Lower lobe of right lung (tissue), 2 donors: Measurements from ENCODE around the gene LHFPL3. TPM values are rescaled to one million over a fixed set of nuclear protein-coding genes. Genes with fewer than 3 reads are reported as not detected.

Source experiments
- ATAC-seq, 2 donors: fragments of 200-7000 bp; cut with Tn5 transposase; one replicate each; pipeline ENCODE4 v1.9.1; 2020 to 2022; ENCODE audit warnings: mild to moderate bottlenecking in 2 of 2, moderate library complexity in 2 of 2
- DNase-seq: peaks from one replicate; pipeline ENCODE4 v3.0.0-alpha.2; 2020
- H3K27ac ChIP-seq: fragments of 200-600 bp; one replicate; pipeline ENCODE4 v1.8.0; 2022
- H3K27me3 ChIP-seq: fragments of 200-600 bp; one replicate; pipeline ENCODE4 v1.8.0; 2022; ENCODE audit warnings: low read depth
- H3K36me3 ChIP-seq: fragments of 200-600 bp; one replicate; pipeline ENCODE4 v1.8.0; 2022; ENCODE audit warnings: mild to moderate bottlenecking
- H3K4me1 ChIP-seq: fragments of 200-600 bp; one replicate; pipeline ENCODE4 v1.8.0; 2022
- H3K4me3 ChIP-seq: fragments of 200-600 bp; one replicate; pipeline ENCODE4 v1.8.0; 2022; ENCODE audit warnings: mild to moderate bottlenecking
- H3K9me3 ChIP-seq: fragments of 200-600 bp; one replicate; pipeline ENCODE4 v1.8.0; 2022
- intact Hi-C: fragments of 100-400 bp; cut with DNase I; formaldehyde crosslinking; loops from one replicate; pipeline ENCODE4 v1.11.0; 2022
- total RNA-seq: library from RNA; stranded (reverse); fragmentation: NEBNext Ultra II Directional; extraction: Animal tissue kit (Norgen Biotek cat#: 25700); gene quantifications from one replicate; pipeline ENCODE4 v1.2.1, GENCODE V29; 2021
- TF ChIP-seq, protein P1 (sequence below): fragments of 200-600 bp; IDR thresholded peaks from one replicate; pipeline ENCODE4 v1.8.0; 2022; ENCODE audit warnings: antibody characterized with exemption, mild to moderate bottlenecking
- donor health status: DM: no; HTN: yes; CAD: no; lungs with severe emphysema.

LHFPL3 gene
- total RNA-seq, 1 donor from 2014 or later, result not detected

- no peak overlapping the region for H3K4me3 ChIP-seq
- DNase-seq, result no peak
- H3K36me3 ChIP-seq, result no peaks in the 10 kb centered on the region
- H3K9me3 ChIP-seq, result no peaks in the 10 kb centered on the region
- no peaks in the 10 kb centered on the region for H3K4me1 ChIP-seq
- H3K27me3 ChIP-seq, result no peaks in the 10 kb centered on the region
- H3K27ac ChIP-seq, result no peak overlapping the region
- no peak for ATAC-seq
- intact Hi-C loops, result no loop called here
- TF ChIP-seq, protein P1, sequence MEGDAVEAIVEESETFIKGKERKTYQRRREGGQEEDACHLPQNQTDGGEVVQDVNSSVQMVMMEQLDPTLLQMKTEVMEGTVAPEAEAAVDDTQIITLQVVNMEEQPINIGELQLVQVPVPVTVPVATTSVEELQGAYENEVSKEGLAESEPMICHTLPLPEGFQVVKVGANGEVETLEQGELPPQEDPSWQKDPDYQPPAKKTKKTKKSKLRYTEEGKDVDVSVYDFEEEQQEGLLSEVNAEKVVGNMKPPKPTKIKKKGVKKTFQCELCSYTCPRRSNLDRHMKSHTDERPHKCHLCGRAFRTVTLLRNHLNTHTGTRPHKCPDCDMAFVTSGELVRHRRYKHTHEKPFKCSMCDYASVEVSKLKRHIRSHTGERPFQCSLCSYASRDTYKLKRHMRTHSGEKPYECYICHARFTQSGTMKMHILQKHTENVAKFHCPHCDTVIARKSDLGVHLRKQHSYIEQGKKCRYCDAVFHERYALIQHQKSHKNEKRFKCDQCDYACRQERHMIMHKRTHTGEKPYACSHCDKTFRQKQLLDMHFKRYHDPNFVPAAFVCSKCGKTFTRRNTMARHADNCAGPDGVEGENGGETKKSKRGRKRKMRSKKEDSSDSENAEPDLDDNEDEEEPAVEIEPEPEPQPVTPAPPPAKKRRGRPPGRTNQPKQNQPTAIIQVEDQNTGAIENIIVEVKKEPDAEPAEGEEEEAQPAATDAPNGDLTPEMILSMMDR, result no peak
Measured at GRCh38 chr7:104357166-104357565, 28.8 kb downstream of the LHFPL3 start.

GRCh38 chr7:104358446-104359132 is 30.2 kb downstream of the LHFPL3 start:
- no peaks in the 10 kb centered on the region for H3K27me3 ChIP-seq
- no peaks in the 10 kb centered on the region for H3K36me3 ChIP-seq
- DNase-seq (no peak), ATAC-seq (no peak)
- H3K4me1 ChIP-seq, result no peaks in the 10 kb centered on the region
- no peaks in the 10 kb centered on the region for H3K9me3 ChIP-seq
- no peak overlapping the region for H3K4me3 ChIP-seq
- intact Hi-C loops, result no loop called here
- TF ChIP-seq, protein P1, result no peak
- H3K27ac ChIP-seq, result no peak overlapping the region

DNA sequence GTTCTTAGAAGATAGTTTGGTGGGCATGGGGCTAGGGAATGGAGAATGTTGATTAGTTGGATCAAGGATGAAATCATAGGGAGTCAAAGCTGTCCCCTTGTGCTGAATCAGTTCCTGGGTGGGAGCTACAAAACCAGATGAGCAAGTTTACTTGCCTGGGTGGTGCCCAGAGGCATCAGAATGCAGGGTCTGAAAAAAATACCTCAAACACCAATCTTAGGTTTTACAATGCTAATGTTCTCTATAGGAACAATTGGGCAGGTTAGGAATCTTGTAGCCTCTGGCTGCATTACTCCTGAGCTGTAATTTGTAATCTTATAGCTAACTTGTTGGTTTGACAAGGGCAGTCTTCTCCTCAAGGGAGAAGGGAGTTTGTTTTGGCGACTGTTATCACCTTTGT is 34.4 kb downstream of the LHFPL3 start:
- Histone ChIP-seq H3K4me1 (no peaks in the 10 kb centered on the region), H3K4me3 (no peak overlapping the region), H3K27me3 (no peaks in the 10 kb centered on the region), H3K9me3 (no peaks in the 10 kb centered on the region), H3K27ac (no peak overlapping the region), H3K36me3 (no peaks in the 10 kb centered on the region)
- intact Hi-C loops, result no loop called here
- DNase-seq (no peak), ATAC-seq (no peak)
- TF ChIP-seq, protein P1, result no peak

GRCh38 chr7:104363355-104363754 is 35.0 kb downstream of the LHFPL3 start:
- intact Hi-C loops, result no loop called here
- TF ChIP-seq, protein P1, result no peak
- no peaks in the 10 kb centered on the region for H3K27me3 ChIP-seq
- ATAC-seq (no peak), DNase-seq (no peak)
- H3K4me1 ChIP-seq, result no peaks in the 10 kb centered on the region
- H3K36me3 ChIP-seq, result no peaks in the 10 kb centered on the region
- H3K27ac ChIP-seq, result no peak overlapping the region
- no peaks in the 10 kb centered on the region for H3K9me3 ChIP-seq
- H3K4me3 ChIP-seq, result no peak overlapping the region

DNA sequence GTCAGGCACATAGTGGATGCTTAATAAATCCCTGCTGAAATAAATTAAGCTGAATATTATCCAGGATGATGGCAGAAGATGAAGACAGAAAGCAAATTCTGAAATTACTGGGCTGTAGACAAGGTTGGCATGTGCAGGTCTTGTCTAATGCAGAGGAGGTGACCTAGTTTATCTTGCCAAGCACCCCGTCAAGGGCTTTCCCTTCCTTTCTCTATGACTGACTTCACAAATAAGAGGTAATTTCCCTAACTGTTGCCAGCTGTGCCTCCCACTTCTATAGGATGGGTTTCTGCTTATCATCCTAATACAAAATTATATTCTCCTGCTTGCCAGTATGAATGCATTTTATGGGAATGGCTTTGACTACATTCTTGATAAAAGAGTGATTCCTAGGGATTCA is 38.0 kb downstream of the LHFPL3 start:
- Histone ChIP-seq H3K27me3 (no peaks in the 10 kb centered on the region), H3K36me3 (no peaks in the 10 kb centered on the region), H3K4me1 (no peaks in the 10 kb centered on the region), H3K4me3 (no peak overlapping the region), H3K27ac (no peak overlapping the region), H3K9me3 (no peaks in the 10 kb centered on the region)
- ATAC-seq (no peak), DNase-seq (no peak)
- TF ChIP-seq, protein P1, result no peak
- intact Hi-C loops, result no loop called here
